HG02840 (cell line): ENCODE results near the gene RNF126.
"Not testable (repeated sequence)": the region's sequence is repeated elsewhere in the genome, so short reads cannot be mapped to it uniquely, and the experiment has no call there.

Experiments
- ATAC-seq: cut with Tn5 transposase; IDR thresholded peaks from one replicate; pipeline ENCODE4 v1.9.1; 2021; ENCODE audit warnings: mild to moderate bottlenecking, moderate library complexity, moderate number of reproducible peaks; ENCODE audit not compliant: unreplicated experiment, low FRiP score

Gene RNF126

GRCh38 chr19:662962-663681 lies at the start of gene RNF126:
TSS of gene RNF126 (minus strand) at chr19:663214. CDS start at chr19:663121, 93 bp downstream.
- ATAC-seq = peak; percentile 69

- ATAC-seq = no peak
Observed at GRCh38 chr19:711254-711653, 48.2 kb upstream of the RNF126 start.

GRCh38 chr19:710767-711166 lies 47.8 kb upstream of the RNF126 start:
- no peak for ATAC-seq

- no peak for ATAC-seq
Observed at GRCh38 chr19:709965-710571, 47.1 kb upstream of the RNF126 start.

- ATAC-seq = no peak
Observed at GRCh38 chr19:709196-709964, 46.4 kb upstream of the RNF126 start.

- ATAC-seq = no peak
Observed at GRCh38 chr19:708154-709143, 45.4 kb upstream of the RNF126 start, which contains the start of gene PALM. TSS of gene PALM (plus strand) at chr19:708935. CDS start at chr19:709147, 212 bp downstream.

- no peak for ATAC-seq
Observed at GRCh38 chr19:704447-704741, 41.4 kb upstream of the RNF126 start.

- ATAC-seq = no peak
Observed at GRCh38 chr19:703651-704446, 40.8 kb upstream of the RNF126 start.

GRCh38 chr19:703329-703650 lies 40.3 kb upstream of the RNF126 start:
- ATAC-seq = no peak

- not testable (repeated sequence) for ATAC-seq
Observed at GRCh38 chr19:702847-703246, 39.8 kb upstream of the RNF126 start.

GRCh38 chr19:699885-700284 lies 36.9 kb upstream of the RNF126 start:
- not testable (repeated sequence) for ATAC-seq

- not testable (repeated sequence) for ATAC-seq
Observed at GRCh38 chr19:698529-698928, 35.5 kb upstream of the RNF126 start.

- no peak for ATAC-seq
Observed at GRCh38 chr19:695352-695949, 32.4 kb upstream of the RNF126 start, which contains the start of gene PRSS57. TSS of gene PRSS57 (minus strand) at chr19:695452. CDS start at chr19:695430, 22 bp downstream.

- ATAC-seq = no peak
Observed at GRCh38 chr19:694481-695351, 31.7 kb upstream of the RNF126 start.

- no peak for ATAC-seq
Observed at GRCh38 chr19:690203-690602, 27.2 kb upstream of the RNF126 start.

GRCh38 chr19:688992-689391 lies 26.0 kb upstream of the RNF126 start:
- ATAC-seq = no peak

GRCh38 chr19:688214-688613 lies 25.2 kb upstream of the RNF126 start:
- ATAC-seq = no peak

- ATAC-seq = no peak
Observed at GRCh38 chr19:687569-688166, 24.7 kb upstream of the RNF126 start.
